Thoracic aorta (tissue), 2 donors: ENCODE results near the gene YWHAG. TPM values are rescaled to one million over a fixed set of nuclear protein-coding genes. Genes with fewer than 3 reads are reported as not detected.

ENCODE experiments used
- ATAC-seq: fragments of 150-250 bp; one replicate; pipeline ENCODE4 v1.8.0; 2017; ENCODE audit warnings: low read depth; ENCODE audit not compliant: insufficient number of reproducible peaks, low FRiP score
- DNase-seq: peaks from one replicate; pipeline ENCODE4 v3.0.0-alpha.2; 2020; ENCODE audit warnings: low spot score
- H3K27ac ChIP-seq, 2 donors: fragments of 200-600 bp; sonication (generic); 1 replicate in 1 of 2; 2 replicates in 1 of 2; pipeline ENCODE4 v1.5.1; 2016; ENCODE audit warnings: mild to moderate bottlenecking in 2 of 2, moderate library complexity in 2 of 2
- H3K27me3 ChIP-seq: fragments of 200-600 bp; sonication (generic); replicated peaks from 2 replicates; pipeline ENCODE4 v1.6.0; 2016; ENCODE audit warnings: mild to moderate bottlenecking; ENCODE audit not compliant: insufficient read depth
- H3K36me3 ChIP-seq: fragments of 200-600 bp; sonication (generic); one replicate; pipeline ENCODE4 v1.5.1; 2016
- H3K4me1 ChIP-seq, 2 donors: fragments of 200-600 bp; sonication (generic); 1 replicate in 1 of 2; 2 replicates in 1 of 2; pipeline versions ENCODE4 v1.5.1 to v1.6.0; 2016; ENCODE audit warnings: low read depth in 2 of 2, mild to moderate bottlenecking in 1 of 2; ENCODE audit not compliant: control insufficient read depth in 1 of 2
- H3K4me3 ChIP-seq: fragments of 200-600 bp; sonication (generic); 2 replicates; pipeline ENCODE4 v1.5.1; 2016; ENCODE audit warnings: mild to moderate bottlenecking
- H3K9me3 ChIP-seq: fragments of 200-600 bp; sonication (generic); 2 replicates; pipeline ENCODE4 v1.5.1; 2016
- CTCF ChIP-seq: fragments of 200-600 bp; sonication (generic); IDR thresholded peaks from one replicate; pipeline ENCODE4 v1.5.1; 2019; ENCODE audit warnings: antibody characterized with exemption
- total RNA-seq, 2 donors: library from RNA; depleted of rRNA; stranded (reverse); fragments of >200 nt; gene quantifications; one replicate each; pipeline versions ENCODE4 v1.1.0 to v1.2.3, GENCODE V29; 2016

Gene YWHAG
- total RNA-seq, 2 donors from 2014 or later, result 63.2 to 129 TPM

GRCh38 chr7:76386691-76387260, 28.0 kb upstream of the YWHAG start:
- H3K4me1 ChIP-seq, result no peaks in the 10 kb centered on the region
- TF ChIP-seq CTCF, result no peak
- ATAC-seq, result no peak
- H3K9me3 ChIP-seq, result no peaks in the 10 kb centered on the region
- no peak overlapping the region for H3K4me3 ChIP-seq
- no peaks in the 10 kb centered on the region for H3K36me3 ChIP-seq
- no peak overlapping the region for H3K27ac ChIP-seq
- no peaks in the 10 kb centered on the region for H3K27me3 ChIP-seq
- DNase-seq, result no peak

- Histone ChIP-seq H3K4me1 (peaks cover 18 to 20% of the 10 kb centered on the region in 2 donors), H3K4me3 (no peak overlapping the region), H3K9me3 (no peaks in the 10 kb centered on the region), H3K27me3 (no peaks in the 10 kb centered on the region), H3K36me3 (no peaks in the 10 kb centered on the region), H3K27ac (no peak overlapping the region)
- TF ChIP-seq CTCF, result no peak
- ATAC-seq (no peak), DNase-seq (no peak)
Observed at GRCh38 chr7:76383089-76383944, 24.5 kb upstream of the YWHAG start.

GRCh38 chr7:76381814-76382213, 23.0 kb upstream of the YWHAG start:
- H3K36me3 ChIP-seq, result no peaks in the 10 kb centered on the region
- TF ChIP-seq CTCF, result no peak
- H3K27ac ChIP-seq, result no peak overlapping the region
- no peaks in the 10 kb centered on the region for H3K9me3 ChIP-seq
- H3K4me1 ChIP-seq, result peaks cover 18 to 34% of the 10 kb centered on the region in 2 donors
- DNase-seq (no peak), ATAC-seq (no peak)
- no peak overlapping the region for H3K4me3 ChIP-seq
- no peaks in the 10 kb centered on the region for H3K27me3 ChIP-seq

- ATAC-seq (peak; percentile 38), DNase-seq (no peak)
- TF ChIP-seq CTCF, result no peak
- Histone ChIP-seq H3K4me3 (peak overlapping the region; percentile 53), H3K36me3 (no peaks in the 10 kb centered on the region), H3K27ac (peak overlapping the region; percentile 86 to 98), H3K9me3 (no peaks in the 10 kb centered on the region), H3K4me1 (peaks cover 18 to 34% of the 10 kb centered on the region in 2 donors), H3K27me3 (no peaks in the 10 kb centered on the region)
Observed at GRCh38 chr7:76380623-76380966, 21.8 kb upstream of the YWHAG start.

- TF ChIP-seq CTCF, result no peak
- peak overlapping the region; percentile 86 to 98 for H3K27ac ChIP-seq
- no peaks in the 10 kb centered on the region for H3K27me3 ChIP-seq
- DNase-seq (no peak), ATAC-seq (no peak)
- no peaks in the 10 kb centered on the region for H3K9me3 ChIP-seq
- no peaks in the 10 kb centered on the region for H3K36me3 ChIP-seq
- peaks cover 18 to 44% of the 10 kb centered on the region in 2 donors for H3K4me1 ChIP-seq
- H3K4me3 ChIP-seq, result no peak overlapping the region
Observed at GRCh38 chr7:76377186-76377918, 18.6 kb upstream of the YWHAG start.
